Measurements from ENCODE around the gene VIL1.
A peak's percentile ranks its signal among the peaks of the same experiment; 100 is the strongest.

VIL1 gene

GRCh38 chr2:218406209-218406948 lies 12.5 kb upstream of the VIL1 start:
- ATAC-seq (peak; percentile 86), DNase-seq (peak; percentile 98)

GRCh38 chr2:218406949-218407618 lies 11.8 kb upstream of the VIL1 start:
- ATAC-seq (peak; percentile 36), DNase-seq (peak; percentile 72)

GRCh38 chr2:218407717-218408116 lies 11.2 kb upstream of the VIL1 start:
- ATAC-seq (no peak), DNase-seq (no peak)

- no peak for DNase-seq
- no peak for ATAC-seq
Measured at GRCh38 chr2:218418321-218418716, 604 bp upstream of the VIL1 start.

GRCh38 chr2:218419630-218420216 lies 800 bp downstream of the VIL1 start:
- no peak for ATAC-seq
- DNase-seq: no peak

- DNase-seq (no peak), ATAC-seq (no peak)
Measured at GRCh38 chr2:218421027-218421426, 2.1 kb downstream of the VIL1 start.

- DNase-seq (no peak), ATAC-seq (peak; percentile 20)
Measured at GRCh38 chr2:218422403-218423086, 3.6 kb downstream of the VIL1 start.

- ATAC-seq: no peak
- no peak for DNase-seq
Measured at GRCh38 chr2:218423584-218423983, 4.7 kb downstream of the VIL1 start.

- ATAC-seq (no peak), DNase-seq (no peak)
Measured at GRCh38 chr2:218425531-218425930, 6.6 kb downstream of the VIL1 start.

GRCh38 chr2:218427741-218428140 lies 8.8 kb downstream of the VIL1 start:
- no peak for DNase-seq
- no peak for ATAC-seq

- DNase-seq (no peak), ATAC-seq (no peak)
Measured at GRCh38 chr2:218428846-218429558, 10.1 kb downstream of the VIL1 start.

- DNase-seq: no peak
- no peak for ATAC-seq
Measured at GRCh38 chr2:218429911-218430692, 11.2 kb downstream of the VIL1 start.

GRCh38 chr2:218430721-218431120 lies 11.8 kb downstream of the VIL1 start:
- ATAC-seq (no peak), DNase-seq (no peak)

GRCh38 chr2:218431878-218432277 lies 13.0 kb downstream of the VIL1 start:
- ATAC-seq (no peak), DNase-seq (no peak)

- ATAC-seq: no peak
- DNase-seq: no peak
Measured at GRCh38 chr2:218432676-218433365, 13.9 kb downstream of the VIL1 start.

GRCh38 chr2:218434456-218434855 lies 15.5 kb downstream of the VIL1 start:
- ATAC-seq (no peak), DNase-seq (no peak)

- DNase-seq (no peak), ATAC-seq (no peak)
Measured at GRCh38 chr2:218435003-218435982, 16.4 kb downstream of the VIL1 start.

- no peak for DNase-seq
Measured at GRCh38 chr2:218436992-218437391, 18.1 kb downstream of the VIL1 start.

GRCh38 chr2:218437969-218438368 lies 19.0 kb downstream of the VIL1 start:
- DNase-seq: no peak
- no peak for ATAC-seq

More at GRCh38 chr2:218436992-218437391, 18.1 kb downstream of the VIL1 start:
- no peak for ATAC-seq

GRCh38 chr2:218438596-218438995 lies 19.7 kb downstream of the VIL1 start:
- no peak for ATAC-seq

More at GRCh38 chr2:218438596-218438995, 19.7 kb downstream of the VIL1 start:
- DNase-seq: no peak

Data from stimulated activated naive CD8-positive, alpha-beta T cell treated with anti-CD3 and anti-CD28 coated beads, Interleukin-15, Interleukin-2, amounts not matched to agents 100 U/mL and 50 U/mL, for 24 hours (primary cell).